HEK293 (cell line): ENCODE results near the gene SFT2D2.

Experiments
- FEZF1 ChIP-seq: fragments of 450-650 bp; formaldehyde crosslinking; IDR thresholded peaks from 2 replicates; pipeline ENCODE4 v1.5.1; 2016; ENCODE audit warnings: missing biosample characterization, missing genetic modification characterization
- GLIS1 ChIP-seq: fragments of 450-650 bp; formaldehyde crosslinking; IDR thresholded peaks from 2 replicates; pipeline ENCODE4 v1.5.1; 2016; ENCODE audit warnings: missing biosample characterization, missing genetic modification characterization
- KLF16 ChIP-seq: fragments of 450-650 bp; formaldehyde crosslinking; IDR thresholded peaks from 2 replicates; pipeline ENCODE4 v1.5.1; 2017; ENCODE audit warnings: missing biosample characterization, missing genetic modification characterization
- OSR2 ChIP-seq: fragments of 450-650 bp; formaldehyde crosslinking; IDR thresholded peaks from 2 replicates; pipeline ENCODE4 v1.5.1; 2016; ENCODE audit warnings: missing biosample characterization, missing genetic modification characterization
- SCRT1 ChIP-seq: fragments of 450-650 bp; formaldehyde crosslinking; IDR thresholded peaks from 2 replicates; pipeline ENCODE4 v1.5.1; 2016; ENCODE audit warnings: missing biosample characterization, missing genetic modification characterization, borderline replicate concordance
- SP3 ChIP-seq: fragments of 450-650 bp; formaldehyde crosslinking; IDR thresholded peaks from 2 replicates; pipeline ENCODE4 v1.5.1; 2016; ENCODE audit warnings: missing biosample characterization, missing genetic modification characterization
- ZFP41 ChIP-seq: fragments of 450-650 bp; formaldehyde crosslinking; IDR thresholded peaks from 2 replicates; pipeline ENCODE4 v1.5.1; 2016; ENCODE audit warnings: missing biosample characterization, missing genetic modification characterization, borderline replicate concordance
- ZFP69B ChIP-seq: fragments of 450-650 bp; formaldehyde crosslinking; IDR thresholded peaks from 2 replicates; pipeline ENCODE4 v1.5.1; 2016; ENCODE audit warnings: missing biosample characterization, missing genetic modification characterization
- ZNF10 ChIP-seq: fragments of 450-650 bp; formaldehyde crosslinking; IDR thresholded peaks from 2 replicates; pipeline ENCODE4 v1.5.1; 2017; ENCODE audit warnings: missing biosample characterization, missing genetic modification characterization
- ZNF146 ChIP-seq: fragments of 450-650 bp; formaldehyde crosslinking; IDR thresholded peaks from 2 replicates; pipeline ENCODE4 v1.5.1; 2016; ENCODE audit warnings: missing biosample characterization, missing genetic modification characterization
- ZNF24 ChIP-seq: fragments of 450-650 bp; formaldehyde crosslinking; IDR thresholded peaks from 2 replicates; pipeline ENCODE4 v1.5.1; 2016; ENCODE audit warnings: missing biosample characterization, missing genetic modification characterization
- ZNF391 ChIP-seq: fragments of 450-650 bp; formaldehyde crosslinking; IDR thresholded peaks from 2 replicates; pipeline ENCODE4 v1.5.1; 2016; ENCODE audit warnings: low read depth, missing biosample characterization, missing genetic modification characterization, borderline replicate concordance
- ZNF416 ChIP-seq: fragments of 450-650 bp; formaldehyde crosslinking; IDR thresholded peaks from 2 replicates; pipeline ENCODE4 v1.5.1; 2016; ENCODE audit warnings: missing biosample characterization, missing genetic modification characterization
- ZNF514 ChIP-seq: fragments of 450-650 bp; formaldehyde crosslinking; IDR thresholded peaks from 2 replicates; pipeline ENCODE4 v1.5.1; 2016; ENCODE audit warnings: missing biosample characterization, missing genetic modification characterization
- ZNF747 ChIP-seq: fragments of 450-650 bp; formaldehyde crosslinking; IDR thresholded peaks from 2 replicates; pipeline ENCODE4 v1.5.1; 2016; ENCODE audit warnings: missing biosample characterization, missing genetic modification characterization
- ZXDB ChIP-seq: fragments of 450-650 bp; formaldehyde crosslinking; IDR thresholded peaks from 2 replicates; pipeline ENCODE4 v1.5.1; 2016; ENCODE audit warnings: missing biosample characterization, missing genetic modification characterization
- TF ChIP-seq, protein P1 (sequence below): fragments of 450-650 bp; formaldehyde crosslinking; IDR thresholded peaks from 2 replicates; pipeline ENCODE4 v1.5.1; 2016; ENCODE audit warnings: missing biosample characterization, missing genetic modification characterization
- TF ChIP-seq, protein P2 (sequence below): fragments of 450-650 bp; formaldehyde crosslinking; optimal IDR thresholded peaks from 2 replicates; pipeline ENCODE3; 2016; ENCODE audit warnings: missing biosample characterization, mild to moderate bottlenecking, missing genetic modification characterization
- TF ChIP-seq, protein P3 (sequence below): sonication (generic); formaldehyde crosslinking; IDR thresholded peaks from 2 replicates; pipeline ENCODE4 v1.8.1; 2022; ENCODE audit warnings: mild to moderate bottlenecking, moderate library complexity, missing genetic modification reagents
- TF ChIP-seq, protein P4 (sequence below): fragments of 450-650 bp; formaldehyde crosslinking; IDR thresholded peaks from 2 replicates; pipeline ENCODE4 v1.5.1; 2016; ENCODE audit warnings: missing biosample characterization, missing genetic modification characterization
- TF ChIP-seq, protein P5 (sequence below): fragments of 450-650 bp; formaldehyde crosslinking; IDR thresholded peaks from 2 replicates; pipeline ENCODE4 v1.5.1; 2017; ENCODE audit warnings: missing biosample characterization, missing genetic modification characterization
- TF ChIP-seq, protein P6 (sequence below): fragments of 450-650 bp; formaldehyde crosslinking; IDR thresholded peaks from 2 replicates; pipeline ENCODE4 v1.5.1; 2016; ENCODE audit warnings: missing biosample characterization, missing genetic modification characterization, borderline replicate concordance

SFT2D2 gene

DNA sequence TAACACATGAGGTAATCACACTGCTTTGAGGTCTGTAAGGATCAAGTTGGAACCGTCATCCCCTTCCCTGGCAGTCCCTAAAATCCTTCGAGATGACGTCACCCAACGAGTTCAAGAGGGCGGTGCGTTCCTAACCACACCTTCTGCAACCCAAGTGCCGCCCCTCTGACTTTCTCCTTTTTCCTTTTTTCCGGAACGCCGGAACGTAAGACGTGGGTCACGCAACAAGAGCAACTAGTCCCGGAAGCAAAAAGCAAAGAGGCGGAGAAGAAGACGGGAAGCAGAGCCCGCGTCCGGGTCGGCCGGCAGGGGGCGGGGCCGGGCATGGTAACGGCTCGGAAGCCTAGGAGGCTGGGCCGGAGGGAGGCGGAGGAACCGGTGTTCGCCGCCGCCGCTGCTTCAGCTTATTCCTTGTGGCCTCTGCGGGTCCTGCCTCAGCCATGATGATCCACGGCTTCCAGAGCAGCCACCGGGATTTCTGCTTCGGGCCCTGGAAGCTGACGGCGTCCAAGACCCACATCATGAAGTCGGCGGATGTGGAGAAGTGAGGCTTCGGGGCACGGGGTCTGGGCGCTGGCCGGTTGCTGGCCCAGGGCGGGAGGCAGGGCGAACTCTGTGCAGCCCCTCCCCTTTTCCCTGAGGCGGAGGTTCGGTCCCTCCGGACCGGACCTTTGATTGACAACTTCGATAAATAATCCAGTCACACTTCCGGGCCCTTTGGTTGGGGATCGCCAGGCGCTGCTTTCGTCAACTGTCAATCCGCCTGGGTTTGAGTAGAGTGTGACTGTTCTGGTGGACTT lies 47.0 kb upstream of the SFT2D2 start, which contains the start of gene TIPRL (continued):
- TF ChIP-seq, protein P1, sequence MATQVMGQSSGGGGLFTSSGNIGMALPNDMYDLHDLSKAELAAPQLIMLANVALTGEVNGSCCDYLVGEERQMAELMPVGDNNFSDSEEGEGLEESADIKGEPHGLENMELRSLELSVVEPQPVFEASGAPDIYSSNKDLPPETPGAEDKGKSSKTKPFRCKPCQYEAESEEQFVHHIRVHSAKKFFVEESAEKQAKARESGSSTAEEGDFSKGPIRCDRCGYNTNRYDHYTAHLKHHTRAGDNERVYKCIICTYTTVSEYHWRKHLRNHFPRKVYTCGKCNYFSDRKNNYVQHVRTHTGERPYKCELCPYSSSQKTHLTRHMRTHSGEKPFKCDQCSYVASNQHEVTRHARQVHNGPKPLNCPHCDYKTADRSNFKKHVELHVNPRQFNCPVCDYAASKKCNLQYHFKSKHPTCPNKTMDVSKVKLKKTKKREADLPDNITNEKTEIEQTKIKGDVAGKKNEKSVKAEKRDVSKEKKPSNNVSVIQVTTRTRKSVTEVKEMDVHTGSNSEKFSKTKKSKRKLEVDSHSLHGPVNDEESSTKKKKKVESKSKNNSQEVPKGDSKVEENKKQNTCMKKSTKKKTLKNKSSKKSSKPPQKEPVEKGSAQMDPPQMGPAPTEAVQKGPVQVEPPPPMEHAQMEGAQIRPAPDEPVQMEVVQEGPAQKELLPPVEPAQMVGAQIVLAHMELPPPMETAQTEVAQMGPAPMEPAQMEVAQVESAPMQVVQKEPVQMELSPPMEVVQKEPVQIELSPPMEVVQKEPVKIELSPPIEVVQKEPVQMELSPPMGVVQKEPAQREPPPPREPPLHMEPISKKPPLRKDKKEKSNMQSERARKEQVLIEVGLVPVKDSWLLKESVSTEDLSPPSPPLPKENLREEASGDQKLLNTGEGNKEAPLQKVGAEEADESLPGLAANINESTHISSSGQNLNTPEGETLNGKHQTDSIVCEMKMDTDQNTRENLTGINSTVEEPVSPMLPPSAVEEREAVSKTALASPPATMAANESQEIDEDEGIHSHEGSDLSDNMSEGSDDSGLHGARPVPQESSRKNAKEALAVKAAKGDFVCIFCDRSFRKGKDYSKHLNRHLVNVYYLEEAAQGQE (tag by site-specific recombination): 0 out of 2 replicates have a peak, but pooled peaks have one; percentile 10
- TF ChIP-seq OSR2 (tag by site-specific recombination): no peak
- no peak for TF ChIP-seq ZFP41 (tag by site-specific recombination)
- TF ChIP-seq SCRT1: peak; percentile 92
- peak; percentile 33; the same call in 1 of the 2 replicates for TF ChIP-seq ZFP69B (tag by site-specific recombination)
- TF ChIP-seq ZNF391 (tag by site-specific recombination): peak; percentile 37; the same call in 1 of the 2 replicates
- peak; percentile 3; the same call in 1 of the 2 replicates for TF ChIP-seq ZNF146 (tag by site-specific recombination)
- TF ChIP-seq GLIS1 (tag by site-specific recombination): peak; percentile 42
- no peak for TF ChIP-seq ZNF416 (tag by site-specific recombination)
- TF ChIP-seq, protein P2, sequence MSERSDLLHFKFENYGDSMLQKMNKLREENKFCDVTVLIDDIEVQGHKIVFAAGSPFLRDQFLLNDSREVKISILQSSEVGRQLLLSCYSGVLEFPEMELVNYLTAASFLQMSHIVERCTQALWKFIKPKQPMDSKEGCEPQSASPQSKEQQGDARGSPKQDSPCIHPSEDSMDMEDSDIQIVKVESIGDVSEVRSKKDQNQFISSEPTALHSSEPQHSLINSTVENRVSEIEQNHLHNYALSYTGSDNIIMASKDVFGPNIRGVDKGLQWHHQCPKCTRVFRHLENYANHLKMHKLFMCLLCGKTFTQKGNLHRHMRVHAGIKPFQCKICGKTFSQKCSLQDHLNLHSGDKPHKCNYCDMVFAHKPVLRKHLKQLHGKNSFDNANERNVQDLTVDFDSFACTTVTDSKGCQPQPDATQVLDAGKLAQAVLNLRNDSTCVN (tag by site-specific recombination): peak; percentile 42
- TF ChIP-seq SP3: peak; percentile 95
- TF ChIP-seq KLF16 (tag by site-specific recombination): peak; percentile 64
- TF ChIP-seq, protein P3, sequence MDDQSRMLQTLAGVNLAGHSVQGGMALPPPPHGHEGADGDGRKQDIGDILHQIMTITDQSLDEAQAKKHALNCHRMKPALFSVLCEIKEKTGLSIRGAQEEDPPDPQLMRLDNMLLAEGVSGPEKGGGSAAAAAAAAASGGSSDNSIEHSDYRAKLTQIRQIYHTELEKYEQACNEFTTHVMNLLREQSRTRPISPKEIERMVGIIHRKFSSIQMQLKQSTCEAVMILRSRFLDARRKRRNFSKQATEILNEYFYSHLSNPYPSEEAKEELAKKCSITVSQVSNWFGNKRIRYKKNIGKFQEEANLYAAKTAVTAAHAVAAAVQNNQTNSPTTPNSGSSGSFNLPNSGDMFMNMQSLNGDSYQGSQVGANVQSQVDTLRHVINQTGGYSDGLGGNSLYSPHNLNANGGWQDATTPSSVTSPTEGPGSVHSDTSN (CRISPR knock-in tag): peak; percentile 37; the same call in 1 of the 2 replicates
- no peak for TF ChIP-seq ZNF747 (tag by site-specific recombination)
- no peak for TF ChIP-seq ZNF514
- TF ChIP-seq, protein P4, sequence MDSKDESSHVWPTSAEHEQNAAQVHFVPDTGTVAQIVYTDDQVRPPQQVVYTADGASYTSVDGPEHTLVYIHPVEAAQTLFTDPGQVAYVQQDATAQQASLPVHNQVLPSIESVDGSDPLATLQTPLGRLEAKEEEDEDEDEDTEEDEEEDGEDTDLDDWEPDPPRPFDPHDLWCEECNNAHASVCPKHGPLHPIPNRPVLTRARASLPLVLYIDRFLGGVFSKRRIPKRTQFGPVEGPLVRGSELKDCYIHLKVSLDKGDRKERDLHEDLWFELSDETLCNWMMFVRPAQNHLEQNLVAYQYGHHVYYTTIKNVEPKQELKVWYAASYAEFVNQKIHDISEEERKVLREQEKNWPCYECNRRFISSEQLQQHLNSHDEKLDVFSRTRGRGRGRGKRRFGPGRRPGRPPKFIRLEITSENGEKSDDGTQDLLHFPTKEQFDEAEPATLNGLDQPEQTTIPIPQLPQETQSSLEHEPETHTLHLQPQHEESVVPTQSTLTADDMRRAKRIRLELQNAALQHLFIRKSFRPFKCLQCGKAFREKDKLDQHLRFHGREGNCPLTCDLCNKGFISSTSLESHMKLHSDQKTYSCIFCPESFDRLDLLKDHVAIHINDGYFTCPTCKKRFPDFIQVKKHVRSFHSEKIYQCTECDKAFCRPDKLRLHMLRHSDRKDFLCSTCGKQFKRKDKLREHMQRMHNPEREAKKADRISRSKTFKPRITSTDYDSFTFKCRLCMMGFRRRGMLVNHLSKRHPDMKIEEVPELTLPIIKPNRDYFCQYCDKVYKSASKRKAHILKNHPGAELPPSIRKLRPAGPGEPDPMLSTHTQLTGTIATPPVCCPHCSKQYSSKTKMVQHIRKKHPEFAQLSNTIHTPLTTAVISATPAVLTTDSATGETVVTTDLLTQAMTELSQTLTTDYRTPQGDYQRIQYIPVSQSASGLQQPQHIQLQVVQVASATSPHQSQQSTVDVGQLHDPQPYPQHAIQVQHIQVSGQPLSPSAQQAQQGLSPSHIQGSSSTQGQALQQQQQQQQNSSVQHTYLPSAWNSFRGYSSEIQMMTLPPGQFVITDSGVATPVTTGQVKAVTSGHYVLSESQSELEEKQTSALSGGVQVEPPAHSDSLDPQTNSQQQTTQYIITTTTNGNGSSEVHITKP: peak; percentile 91
- peak; percentile 90; the same call in 1 of the 2 replicates for TF ChIP-seq ZNF24 (tag by site-specific recombination)
- TF ChIP-seq ZXDB (tag by site-specific recombination): peak; percentile 83
- TF ChIP-seq FEZF1: peak; percentile 79
- TF ChIP-seq, protein P5, sequence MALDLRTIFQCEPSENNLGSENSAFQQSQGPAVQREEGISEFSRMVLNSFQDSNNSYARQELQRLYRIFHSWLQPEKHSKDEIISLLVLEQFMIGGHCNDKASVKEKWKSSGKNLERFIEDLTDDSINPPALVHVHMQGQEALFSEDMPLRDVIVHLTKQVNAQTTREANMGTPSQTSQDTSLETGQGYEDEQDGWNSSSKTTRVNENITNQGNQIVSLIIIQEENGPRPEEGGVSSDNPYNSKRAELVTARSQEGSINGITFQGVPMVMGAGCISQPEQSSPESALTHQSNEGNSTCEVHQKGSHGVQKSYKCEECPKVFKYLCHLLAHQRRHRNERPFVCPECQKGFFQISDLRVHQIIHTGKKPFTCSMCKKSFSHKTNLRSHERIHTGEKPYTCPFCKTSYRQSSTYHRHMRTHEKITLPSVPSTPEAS (tag by site-specific recombination): 0 out of 2 replicates have a peak, but pooled peaks have one; percentile 7
- TF ChIP-seq, protein P6, sequence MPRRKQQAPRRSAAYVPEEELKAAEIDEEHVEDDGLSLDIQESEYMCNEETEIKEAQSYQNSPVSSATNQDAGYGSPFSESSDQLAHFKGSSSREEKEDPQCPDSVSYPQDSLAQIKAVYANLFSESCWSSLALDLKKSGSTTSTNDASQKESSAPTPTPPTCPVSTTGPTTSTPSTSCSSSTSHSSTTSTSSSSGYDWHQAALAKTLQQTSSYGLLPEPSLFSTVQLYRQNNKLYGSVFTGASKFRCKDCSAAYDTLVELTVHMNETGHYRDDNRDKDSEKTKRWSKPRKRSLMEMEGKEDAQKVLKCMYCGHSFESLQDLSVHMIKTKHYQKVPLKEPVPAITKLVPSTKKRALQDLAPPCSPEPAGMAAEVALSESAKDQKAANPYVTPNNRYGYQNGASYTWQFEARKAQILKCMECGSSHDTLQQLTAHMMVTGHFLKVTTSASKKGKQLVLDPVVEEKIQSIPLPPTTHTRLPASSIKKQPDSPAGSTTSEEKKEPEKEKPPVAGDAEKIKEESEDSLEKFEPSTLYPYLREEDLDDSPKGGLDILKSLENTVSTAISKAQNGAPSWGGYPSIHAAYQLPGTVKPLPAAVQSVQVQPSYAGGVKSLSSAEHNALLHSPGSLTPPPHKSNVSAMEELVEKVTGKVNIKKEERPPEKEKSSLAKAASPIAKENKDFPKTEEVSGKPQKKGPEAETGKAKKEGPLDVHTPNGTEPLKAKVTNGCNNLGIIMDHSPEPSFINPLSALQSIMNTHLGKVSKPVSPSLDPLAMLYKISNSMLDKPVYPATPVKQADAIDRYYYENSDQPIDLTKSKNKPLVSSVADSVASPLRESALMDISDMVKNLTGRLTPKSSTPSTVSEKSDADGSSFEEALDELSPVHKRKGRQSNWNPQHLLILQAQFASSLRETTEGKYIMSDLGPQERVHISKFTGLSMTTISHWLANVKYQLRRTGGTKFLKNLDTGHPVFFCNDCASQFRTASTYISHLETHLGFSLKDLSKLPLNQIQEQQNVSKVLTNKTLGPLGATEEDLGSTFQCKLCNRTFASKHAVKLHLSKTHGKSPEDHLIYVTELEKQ (tag by site-specific recombination): peak; percentile 93
- peak; percentile 49; the same call in 1 of the 2 replicates for TF ChIP-seq ZNF10 (tag by site-specific recombination)
